ENCODE data around the gene CHDH.
A peak's percentile ranks its signal among the peaks of the same experiment; 100 is the strongest.

The CHDH gene

GRCh38 chr3:53845881-53846133 lies 412 bp downstream of the CHDH start:
- Histone ChIP-seq H3K27me3 (ENCODE audit: insufficient read depth, low read length, poor library complexity) (peaks cover 3% of the 10 kb centered on the region), H4K8ac (ENCODE audit: low read depth, low read length) (no peak overlapping the region), H2AK5ac (ENCODE audit: low read length) (no peak overlapping the region), H3K23ac (ENCODE audit: low read length) (no peak overlapping the region), H3K27ac (ENCODE audit: low read depth, low read length) (no peak overlapping the region), H3K56ac (ENCODE audit: low read length) (peak overlapping the region; percentile 84), H3K79me2 (ENCODE audit: control insufficient read depth, insufficient read depth, low read length) (no peaks in the 10 kb centered on the region), H3K18ac (ENCODE audit: low read length) (peak overlapping the region; percentile 64), H3K4me1 (ENCODE audit: control insufficient read depth, low read depth, low read length) (peaks cover 10% of the 10 kb centered on the region), H3K4me3 (ENCODE audit: low read length) (peak overlapping the region; percentile 31), H3K79me1 (ENCODE audit: low read length) (no peaks in the 10 kb centered on the region), H3K4me2 (ENCODE audit: low read length) (peak overlapping the region; percentile 51), H2BK15ac (replicated peaks; ENCODE audit: low read depth) (no peak overlapping the region), H3K4ac (ENCODE audit: low read depth, low read length) (peak overlapping the region; percentile 74), H2BK5ac (ENCODE audit: low read length) (no peak overlapping the region), H3K36me3 (ENCODE audit: control insufficient read depth, insufficient read depth, low read length) (no peaks in the 10 kb centered on the region), H4K5ac (ENCODE audit: low read length) (no peak overlapping the region), H2BK120ac (ENCODE audit: low read depth, low read length) (no peak overlapping the region), H3K9ac (ENCODE audit: low read length) (peak overlapping the region; percentile 72)
- no peak for DNase-seq
- WGBS (ENCODE audit: extremely low coverage, insufficient coverage, low lambda C conversion rate): no CpG with 5 or more reads among the region's 34 CpGs

GRCh38 chr3:53845103-53845880 lies 927 bp downstream of the CHDH start:
- Histone ChIP-seq H3K27ac (ENCODE audit: low read depth, low read length) (no peak overlapping the region), H4K5ac (ENCODE audit: low read length) (no peak overlapping the region), H3K4me1 (ENCODE audit: control insufficient read depth, low read depth, low read length) (peaks cover 10% of the 10 kb centered on the region), H3K56ac (ENCODE audit: low read length) (peak overlapping the region; percentile 84), H4K8ac (ENCODE audit: low read depth, low read length) (no peak overlapping the region), H3K9ac (ENCODE audit: low read length) (peak overlapping the region; percentile 72), H2AK5ac (ENCODE audit: low read length) (no peak overlapping the region), H3K36me3 (ENCODE audit: control insufficient read depth, insufficient read depth, low read length) (no peaks in the 10 kb centered on the region), H3K4me2 (ENCODE audit: low read length) (peak overlapping the region; percentile 51), H3K18ac (ENCODE audit: low read length) (peak overlapping the region; percentile 64), H3K79me1 (ENCODE audit: low read length) (no peaks in the 10 kb centered on the region), H3K23ac (ENCODE audit: low read length) (no peak overlapping the region), H3K4ac (ENCODE audit: low read depth, low read length) (peak overlapping the region; percentile 74), H2BK15ac (replicated peaks; ENCODE audit: low read depth) (no peak overlapping the region), H2BK5ac (ENCODE audit: low read length) (no peak overlapping the region), H3K4me3 (ENCODE audit: low read length) (peak overlapping the region; percentile 31), H3K79me2 (ENCODE audit: control insufficient read depth, insufficient read depth, low read length) (no peaks in the 10 kb centered on the region), H3K27me3 (ENCODE audit: insufficient read depth, low read length, poor library complexity) (peaks cover 3% of the 10 kb centered on the region), H2BK120ac (ENCODE audit: low read depth, low read length) (no peak overlapping the region)
- peak; percentile 94 for DNase-seq
- no CpG with 5 or more reads among the region's 25 CpGs for WGBS (ENCODE audit: extremely low coverage, insufficient coverage, low lambda C conversion rate)

- no peak overlapping the region for H3K4me3 ChIP-seq (ENCODE audit: low read length)
- H3K4ac ChIP-seq (ENCODE audit: low read depth, low read length): no peak overlapping the region
- DNase-seq: no peak
Observed at GRCh38 chr3:53844262-53845102, 1.7 kb downstream of the CHDH start.

GRCh38 chr3:53843195-53844177 lies 2.7 kb downstream of the CHDH start:
- Histone ChIP-seq H3K23ac (ENCODE audit: low read length) (no peak overlapping the region), H3K27ac (ENCODE audit: low read depth, low read length) (no peak overlapping the region), H3K18ac (ENCODE audit: low read length) (no peak overlapping the region), H2BK120ac (ENCODE audit: low read depth, low read length) (no peak overlapping the region), H3K36me3 (ENCODE audit: control insufficient read depth, insufficient read depth, low read length) (no peaks in the 10 kb centered on the region), H3K79me1 (ENCODE audit: low read length) (no peaks in the 10 kb centered on the region), H3K79me2 (ENCODE audit: control insufficient read depth, insufficient read depth, low read length) (no peaks in the 10 kb centered on the region), H4K8ac (ENCODE audit: low read depth, low read length) (no peak overlapping the region), H2BK15ac (replicated peaks; ENCODE audit: low read depth) (no peak overlapping the region), H3K4me1 (ENCODE audit: control insufficient read depth, low read depth, low read length) (peaks cover 10% of the 10 kb centered on the region), H3K4me2 (ENCODE audit: low read length) (no peak overlapping the region), H3K56ac (ENCODE audit: low read length) (no peak overlapping the region), H2BK5ac (ENCODE audit: low read length) (no peak overlapping the region), H4K5ac (ENCODE audit: low read length) (no peak overlapping the region), H3K4ac (ENCODE audit: low read depth, low read length) (no peak overlapping the region), H2AK5ac (ENCODE audit: low read length) (no peak overlapping the region), H3K27me3 (ENCODE audit: insufficient read depth, low read length, poor library complexity) (peaks cover 3% of the 10 kb centered on the region), H3K9ac (ENCODE audit: low read length) (no peak overlapping the region), H3K4me3 (ENCODE audit: low read length) (no peak overlapping the region)
- WGBS (ENCODE audit: extremely low coverage, insufficient coverage, low lambda C conversion rate): no CpG with 5 or more reads among the region's 10 CpGs
- no peak for DNase-seq

More at GRCh38 chr3:53844262-53845102, 1.7 kb downstream of the CHDH start:
- H2BK15ac ChIP-seq (replicated peaks; ENCODE audit: low read depth): no peak overlapping the region
- no peak overlapping the region for H3K27ac ChIP-seq (ENCODE audit: low read depth, low read length)
- H4K5ac ChIP-seq (ENCODE audit: low read length): no peak overlapping the region
- peaks cover 3% of the 10 kb centered on the region for H3K27me3 ChIP-seq (ENCODE audit: insufficient read depth, low read length, poor library complexity)
- H3K36me3 ChIP-seq (ENCODE audit: control insufficient read depth, insufficient read depth, low read length): no peaks in the 10 kb centered on the region
- H2AK5ac ChIP-seq (ENCODE audit: low read length): no peak overlapping the region
- peaks cover 10% of the 10 kb centered on the region for H3K4me1 ChIP-seq (ENCODE audit: control insufficient read depth, low read depth, low read length)
- no peak overlapping the region for H3K23ac ChIP-seq (ENCODE audit: low read length)
- no peak overlapping the region for H3K4me2 ChIP-seq (ENCODE audit: low read length)
- H3K56ac ChIP-seq (ENCODE audit: low read length): no peak overlapping the region
- H2BK5ac ChIP-seq (ENCODE audit: low read length): no peak overlapping the region
- WGBS (ENCODE audit: extremely low coverage, insufficient coverage, low lambda C conversion rate): no CpG with 5 or more reads among the region's 9 CpGs
- no peak overlapping the region for H4K8ac ChIP-seq (ENCODE audit: low read depth, low read length)
- H2BK120ac ChIP-seq (ENCODE audit: low read depth, low read length): no peak overlapping the region
- H3K9ac ChIP-seq (ENCODE audit: low read length): no peak overlapping the region
- H3K79me2 ChIP-seq (ENCODE audit: control insufficient read depth, insufficient read depth, low read length): no peaks in the 10 kb centered on the region
- H3K79me1 ChIP-seq (ENCODE audit: low read length): no peaks in the 10 kb centered on the region
- no peak overlapping the region for H3K18ac ChIP-seq (ENCODE audit: low read length)

GRCh38 chr3:53842436-53843194 lies 3.6 kb downstream of the CHDH start:
- WGBS (ENCODE audit: extremely low coverage, insufficient coverage, low lambda C conversion rate): no CpG with 5 or more reads among the region's 12 CpGs
- no peaks in the 10 kb centered on the region for H3K36me3 ChIP-seq (ENCODE audit: control insufficient read depth, insufficient read depth, low read length)

More at GRCh38 chr3:53842436-53843194, 3.6 kb downstream of the CHDH start:
- H2BK15ac ChIP-seq (replicated peaks; ENCODE audit: low read depth): no peak overlapping the region
- H3K79me1 ChIP-seq (ENCODE audit: low read length): no peaks in the 10 kb centered on the region
- H3K4me2 ChIP-seq (ENCODE audit: low read length): no peak overlapping the region
- no peak overlapping the region for H4K8ac ChIP-seq (ENCODE audit: low read depth, low read length)
- H2AK5ac ChIP-seq (ENCODE audit: low read length): no peak overlapping the region
- no peak overlapping the region for H3K4ac ChIP-seq (ENCODE audit: low read depth, low read length)
- H2BK5ac ChIP-seq (ENCODE audit: low read length): no peak overlapping the region
- peak; percentile 60 for DNase-seq
- no peak overlapping the region for H3K18ac ChIP-seq (ENCODE audit: low read length)
- H3K56ac ChIP-seq (ENCODE audit: low read length): no peak overlapping the region
- peaks cover 3% of the 10 kb centered on the region for H3K27me3 ChIP-seq (ENCODE audit: insufficient read depth, low read length, poor library complexity)
- H4K5ac ChIP-seq (ENCODE audit: low read length): no peak overlapping the region
- H3K4me1 ChIP-seq (ENCODE audit: control insufficient read depth, low read depth, low read length): peaks cover 10% of the 10 kb centered on the region
- H2BK120ac ChIP-seq (ENCODE audit: low read depth, low read length): no peak overlapping the region
- no peaks in the 10 kb centered on the region for H3K79me2 ChIP-seq (ENCODE audit: control insufficient read depth, insufficient read depth, low read length)
- H3K9ac ChIP-seq (ENCODE audit: low read length): no peak overlapping the region
- H3K23ac ChIP-seq (ENCODE audit: low read length): no peak overlapping the region
- no peak overlapping the region for H3K27ac ChIP-seq (ENCODE audit: low read depth, low read length)
- no peak overlapping the region for H3K4me3 ChIP-seq (ENCODE audit: low read length)
